Neutrophil (primary cell): ENCODE results near the gene FLOT2.
A peak's percentile ranks its signal among the peaks of the same experiment; 100 is the strongest.

Experiments used
- H3K27ac ChIP-seq: fragments of 200-600 bp; sonication (generic); 2 replicates; pipeline ENCODE4 v1.5.1; 2016; ENCODE audit warnings: mild to moderate bottlenecking, moderate library complexity
- H3K27me3 ChIP-seq: fragments of 200-600 bp; sonication (generic); 2 replicates; pipeline ENCODE4 v1.6.0; 2016; ENCODE audit warnings: mild to moderate bottlenecking
- H3K36me3 ChIP-seq: fragments of 200-600 bp; sonication (generic); 2 replicates; pipeline ENCODE4 v1.5.1; 2017
- H3K4me1 ChIP-seq, 2 experiments: fragments of 200-600 bp in 1 of 2; sonication (generic) in 1 of 2; 1 replicate in 1 of 2; 2 replicates in 1 of 2; pipeline versions ENCODE4 v1.5.1 to v1.6.1; 2013 to 2016; ENCODE audit warnings: low read depth in 1 of 2, low read length in 1 of 2, mild to moderate bottlenecking in 1 of 2, moderate library complexity in 1 of 2; ENCODE audit not compliant: control insufficient read depth in 1 of 2, insufficient read depth in 1 of 2
- H3K4me3 ChIP-seq, 2 experiments: fragments of 200-600 bp in 1 of 2; sonication (generic) in 1 of 2; 1 replicate in 1 of 2; 2 replicates in 1 of 2; pipeline ENCODE4 v1.5.1; 2013 to 2016; ENCODE audit warnings: low read depth in 1 of 2, low read length in 1 of 2, mild to moderate bottlenecking in 1 of 2, moderate library complexity in 1 of 2
- H3K9me3 ChIP-seq: fragments of 200-600 bp; sonication (generic); 2 replicates; pipeline ENCODE4 v1.5.1; 2016
- TF ChIP-seq, protein P1 (sequence below): fragments of 200-600 bp; sonication (generic); IDR thresholded peaks from 2 replicates; pipeline ENCODE4 v1.5.1; 2016; ENCODE audit warnings: antibody characterized with exemption

The FLOT2 gene

GRCh38 chr17:28902819-28903545 is 5.4 kb upstream of the FLOT2 start, which contains the start of gene DHRS13:
Gene DHRS13 (minus strand): TSS chr17:28903079. CDS start chr17:28902944, 135 bp downstream.
- Histone ChIP-seq H3K27ac (peak within 1 kb of the TSS; percentile 94), H3K9me3 (no peaks in the 10 kb centered on the region), H3K36me3 (peaks cover 50% of the 10 kb centered on the region), H3K4me1 (peaks cover 45 to 46% of the 10 kb centered on the region in 2 experiments), H3K27me3 (no peaks in the 10 kb centered on the region), H3K4me3 (peak within 1 kb of the TSS; percentile 84 to 85)
- TF ChIP-seq, protein P1, sequence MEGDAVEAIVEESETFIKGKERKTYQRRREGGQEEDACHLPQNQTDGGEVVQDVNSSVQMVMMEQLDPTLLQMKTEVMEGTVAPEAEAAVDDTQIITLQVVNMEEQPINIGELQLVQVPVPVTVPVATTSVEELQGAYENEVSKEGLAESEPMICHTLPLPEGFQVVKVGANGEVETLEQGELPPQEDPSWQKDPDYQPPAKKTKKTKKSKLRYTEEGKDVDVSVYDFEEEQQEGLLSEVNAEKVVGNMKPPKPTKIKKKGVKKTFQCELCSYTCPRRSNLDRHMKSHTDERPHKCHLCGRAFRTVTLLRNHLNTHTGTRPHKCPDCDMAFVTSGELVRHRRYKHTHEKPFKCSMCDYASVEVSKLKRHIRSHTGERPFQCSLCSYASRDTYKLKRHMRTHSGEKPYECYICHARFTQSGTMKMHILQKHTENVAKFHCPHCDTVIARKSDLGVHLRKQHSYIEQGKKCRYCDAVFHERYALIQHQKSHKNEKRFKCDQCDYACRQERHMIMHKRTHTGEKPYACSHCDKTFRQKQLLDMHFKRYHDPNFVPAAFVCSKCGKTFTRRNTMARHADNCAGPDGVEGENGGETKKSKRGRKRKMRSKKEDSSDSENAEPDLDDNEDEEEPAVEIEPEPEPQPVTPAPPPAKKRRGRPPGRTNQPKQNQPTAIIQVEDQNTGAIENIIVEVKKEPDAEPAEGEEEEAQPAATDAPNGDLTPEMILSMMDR = peak; percentile 100

DNA sequence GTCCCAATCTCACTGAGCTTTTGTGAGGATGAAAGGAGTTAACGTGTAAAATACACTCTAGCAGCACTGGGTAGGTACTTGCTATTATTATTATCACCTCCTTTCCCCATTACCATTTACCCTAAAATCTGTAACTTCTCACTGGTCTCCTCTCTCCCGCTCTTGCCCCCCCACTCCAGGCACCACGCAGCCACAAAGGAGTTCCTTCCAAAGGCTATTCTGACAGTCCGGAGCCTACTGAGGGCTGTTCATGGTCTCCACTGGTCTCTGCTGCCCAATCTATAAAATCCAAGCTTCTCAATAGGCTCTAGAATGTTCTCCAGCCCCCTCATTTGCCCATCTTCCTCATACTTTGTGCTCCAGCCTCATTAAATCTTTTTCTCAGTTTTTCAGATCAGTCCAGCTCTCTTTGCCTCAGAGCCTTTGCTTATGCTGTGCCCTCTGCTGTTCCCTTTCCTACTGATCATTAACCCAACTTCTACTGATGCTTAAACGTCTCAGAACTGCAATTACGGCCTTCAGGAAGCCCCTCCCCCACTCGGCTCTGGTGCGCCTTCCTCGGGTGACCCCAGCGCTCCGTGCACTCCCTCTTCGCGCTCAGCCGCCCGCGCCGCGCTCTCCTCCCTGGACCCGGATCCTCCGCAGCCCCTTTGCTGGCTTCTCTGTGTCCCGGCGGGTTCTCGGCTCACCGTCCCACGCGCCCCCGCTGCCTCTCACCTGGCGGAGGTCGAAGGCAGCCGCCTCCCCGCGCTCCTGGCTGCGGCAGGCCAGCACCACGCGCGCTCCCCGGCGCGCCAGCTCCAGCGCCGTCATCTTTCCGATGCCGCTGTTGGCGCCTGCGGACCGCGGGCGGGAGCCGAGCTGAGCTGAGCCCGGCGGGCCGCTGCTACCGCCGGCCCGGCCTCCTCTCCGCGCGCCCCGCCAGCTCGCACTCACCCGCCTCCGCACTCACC is 4.6 kb upstream of the FLOT2 start:
- Histone ChIP-seq H3K9me3 (no peaks in the 10 kb centered on the region), H3K36me3 (peaks cover 42% of the 10 kb centered on the region), H3K4me1 (peaks cover 48 to 51% of the 10 kb centered on the region in 2 experiments), H3K27me3 (no peaks in the 10 kb centered on the region), H3K4me3 (peak overlapping the region; percentile 84 to 85), H3K27ac (peak overlapping the region; percentile 94)
- TF ChIP-seq, protein P1 = no peak

GRCh38 chr17:28900986-28901726 is 3.6 kb upstream of the FLOT2 start:
- Histone ChIP-seq H3K27me3 (no peaks in the 10 kb centered on the region), H3K4me3 (peak overlapping the region; percentile 84 to 85), H3K9me3 (no peaks in the 10 kb centered on the region), H3K27ac (peak overlapping the region; percentile 94), H3K4me1 (peaks cover 53 to 58% of the 10 kb centered on the region in 2 experiments), H3K36me3 (peaks cover 32% of the 10 kb centered on the region)
- TF ChIP-seq, protein P1 = no peak

- TF ChIP-seq, protein P1 = no peak
- Histone ChIP-seq H3K36me3 (peaks cover 18% of the 10 kb centered on the region), H3K27me3 (no peaks in the 10 kb centered on the region), H3K27ac (peak overlapping the region; percentile 98), H3K9me3 (no peaks in the 10 kb centered on the region), H3K4me3 (peak overlapping the region in 1 of 2 experiments; percentile 92), H3K4me1 (peaks cover 71 to 76% of the 10 kb centered on the region in 2 experiments)
Measured at GRCh38 chr17:28899212-28899815, 1.8 kb upstream of the FLOT2 start.

- TF ChIP-seq, protein P1 = no peak
- peaks cover 18% of the 10 kb centered on the region for H3K36me3 ChIP-seq
- no peaks in the 10 kb centered on the region for H3K27me3 ChIP-seq
- H3K27ac ChIP-seq = peak overlapping the region; percentile 98
- peak overlapping the region; percentile 92 to 94 for H3K4me3 ChIP-seq
- peaks cover 77 to 83% of the 10 kb centered on the region in 2 experiments for H3K4me1 ChIP-seq
- H3K9me3 ChIP-seq = no peaks in the 10 kb centered on the region
Measured at GRCh38 chr17:28898527-28898955, 1.0 kb upstream of the FLOT2 start.
